ENCODE data around the gene NALCN. TPM values are rescaled to one million over a fixed set of nuclear protein-coding genes. Genes with fewer than 3 reads are reported as not detected.
"Not testable (repeated sequence)": the region's sequence is repeated elsewhere in the genome, so short reads cannot be mapped to it uniquely, and the experiment has no call there.

NALCN gene
- total RNA-seq, 1 donor from 2014 or later: 0.81 TPM

DNA sequence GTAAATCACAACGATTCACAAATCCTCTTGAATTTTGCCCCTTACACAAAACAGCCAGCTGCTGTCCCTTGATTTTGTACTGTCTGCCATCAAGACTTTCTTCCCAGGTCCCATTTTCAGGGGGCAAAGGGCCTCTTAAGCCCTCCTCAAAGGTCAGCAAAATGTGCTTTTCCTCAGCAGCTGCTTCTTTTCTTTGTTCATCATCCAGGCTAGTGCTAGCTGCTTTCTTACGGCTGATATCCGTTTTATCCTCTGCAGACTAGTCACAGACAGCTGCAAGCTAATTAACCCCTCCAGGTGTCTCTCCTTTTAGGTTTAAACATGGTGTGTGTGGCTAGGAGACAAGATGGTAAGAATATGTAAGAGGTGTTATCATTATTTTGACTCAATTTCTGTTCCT lies 90.9 kb downstream of the NALCN start:
- TF ChIP-seq, protein P1, sequence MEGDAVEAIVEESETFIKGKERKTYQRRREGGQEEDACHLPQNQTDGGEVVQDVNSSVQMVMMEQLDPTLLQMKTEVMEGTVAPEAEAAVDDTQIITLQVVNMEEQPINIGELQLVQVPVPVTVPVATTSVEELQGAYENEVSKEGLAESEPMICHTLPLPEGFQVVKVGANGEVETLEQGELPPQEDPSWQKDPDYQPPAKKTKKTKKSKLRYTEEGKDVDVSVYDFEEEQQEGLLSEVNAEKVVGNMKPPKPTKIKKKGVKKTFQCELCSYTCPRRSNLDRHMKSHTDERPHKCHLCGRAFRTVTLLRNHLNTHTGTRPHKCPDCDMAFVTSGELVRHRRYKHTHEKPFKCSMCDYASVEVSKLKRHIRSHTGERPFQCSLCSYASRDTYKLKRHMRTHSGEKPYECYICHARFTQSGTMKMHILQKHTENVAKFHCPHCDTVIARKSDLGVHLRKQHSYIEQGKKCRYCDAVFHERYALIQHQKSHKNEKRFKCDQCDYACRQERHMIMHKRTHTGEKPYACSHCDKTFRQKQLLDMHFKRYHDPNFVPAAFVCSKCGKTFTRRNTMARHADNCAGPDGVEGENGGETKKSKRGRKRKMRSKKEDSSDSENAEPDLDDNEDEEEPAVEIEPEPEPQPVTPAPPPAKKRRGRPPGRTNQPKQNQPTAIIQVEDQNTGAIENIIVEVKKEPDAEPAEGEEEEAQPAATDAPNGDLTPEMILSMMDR (IDR thresholded peaks at IDR 0.05; ENCODE audit: partially characterized antibody, unreplicated experiment): no peak
- Mint-ChIP-seq H3K27ac (ENCODE audit: unreplicated experiment) (peak overlapping the region; percentile 95), H3K27me3 (ENCODE audit: unreplicated experiment) (no peaks in the 10 kb centered on the region), H3K4me3 (ENCODE audit: unreplicated experiment) (no peak overlapping the region), H3K9me3 (ENCODE audit: unreplicated experiment) (no peaks in the 10 kb centered on the region), H3K4me1 (ENCODE audit: low read depth, unreplicated experiment) (peaks cover 13% of the 10 kb centered on the region), H3K36me3 (ENCODE audit: unreplicated experiment) (no peaks in the 10 kb centered on the region)
- no peak for DNase-seq

DNA sequence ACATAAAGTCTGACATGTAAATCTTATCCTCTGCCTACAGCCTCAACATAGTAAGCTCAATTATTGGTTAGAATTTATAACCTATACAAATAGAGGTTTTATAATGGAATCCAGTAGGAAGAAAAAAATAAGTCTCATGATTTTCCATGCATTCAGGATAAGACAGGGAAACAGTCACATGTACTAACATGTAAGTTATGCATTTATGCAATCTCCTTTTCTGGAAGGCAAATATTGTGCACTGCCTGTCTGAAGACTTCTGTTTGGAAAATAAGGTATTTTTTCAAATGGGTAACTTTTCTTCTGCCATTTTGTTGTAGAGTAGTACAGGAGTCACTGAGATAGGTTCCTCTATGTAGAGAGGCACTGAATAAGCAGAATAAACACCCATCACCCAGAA lies 92.7 kb downstream of the NALCN start:
- H3K4me1 Mint-ChIP-seq (ENCODE audit: low read depth, unreplicated experiment): peaks cover 13% of the 10 kb centered on the region
- DNase-seq: no peak
- no peaks in the 10 kb centered on the region for H3K27me3 Mint-ChIP-seq (ENCODE audit: unreplicated experiment)
- H3K27ac Mint-ChIP-seq (ENCODE audit: unreplicated experiment): no peak overlapping the region
- TF ChIP-seq, protein P1 (IDR thresholded peaks at IDR 0.05; ENCODE audit: partially characterized antibody, unreplicated experiment): no peak
- no peaks in the 10 kb centered on the region for H3K36me3 Mint-ChIP-seq (ENCODE audit: unreplicated experiment)
- H3K9me3 Mint-ChIP-seq (ENCODE audit: unreplicated experiment): no peaks in the 10 kb centered on the region
- no peak overlapping the region for H3K4me3 Mint-ChIP-seq (ENCODE audit: unreplicated experiment)

DNA sequence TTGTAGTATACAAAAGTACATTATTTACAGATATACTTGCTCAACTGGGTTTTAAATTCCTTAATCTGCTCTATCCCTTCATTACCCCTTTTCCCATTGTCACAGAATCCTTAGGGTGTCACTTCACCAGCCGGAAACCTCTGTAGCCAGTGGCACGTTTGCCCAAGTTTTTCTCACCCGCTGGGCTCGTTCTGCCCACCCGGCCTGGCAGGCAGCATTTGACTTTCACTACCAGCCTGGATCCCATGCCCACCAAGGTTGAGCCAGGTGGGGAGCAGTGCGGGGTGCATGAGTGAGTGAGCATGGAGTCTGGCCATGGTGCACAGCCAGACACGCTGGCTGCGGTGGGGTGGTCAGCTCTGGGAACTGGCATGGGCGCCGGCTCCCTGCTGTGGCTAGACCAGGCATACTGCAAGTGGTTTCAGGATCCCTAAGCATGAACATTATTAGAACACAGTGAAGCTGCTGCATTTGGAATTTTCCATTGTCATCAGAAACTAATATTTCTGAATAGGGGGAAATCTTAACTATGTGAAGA lies 98.3 kb downstream of the NALCN start:
- H3K9me3 Mint-ChIP-seq (ENCODE audit: unreplicated experiment): peaks cover 2% of the 10 kb centered on the region
- no peak overlapping the region for H3K4me3 Mint-ChIP-seq (ENCODE audit: unreplicated experiment)
- H3K36me3 Mint-ChIP-seq (ENCODE audit: unreplicated experiment): no peaks in the 10 kb centered on the region
- H3K27me3 Mint-ChIP-seq (ENCODE audit: unreplicated experiment): no peaks in the 10 kb centered on the region
- H3K27ac Mint-ChIP-seq (ENCODE audit: unreplicated experiment): no peak overlapping the region
- no peak for DNase-seq
- TF ChIP-seq, protein P1 (IDR thresholded peaks at IDR 0.05; ENCODE audit: partially characterized antibody, unreplicated experiment): no peak
- no peaks in the 10 kb centered on the region for H3K4me1 Mint-ChIP-seq (ENCODE audit: low read depth, unreplicated experiment)

DNA sequence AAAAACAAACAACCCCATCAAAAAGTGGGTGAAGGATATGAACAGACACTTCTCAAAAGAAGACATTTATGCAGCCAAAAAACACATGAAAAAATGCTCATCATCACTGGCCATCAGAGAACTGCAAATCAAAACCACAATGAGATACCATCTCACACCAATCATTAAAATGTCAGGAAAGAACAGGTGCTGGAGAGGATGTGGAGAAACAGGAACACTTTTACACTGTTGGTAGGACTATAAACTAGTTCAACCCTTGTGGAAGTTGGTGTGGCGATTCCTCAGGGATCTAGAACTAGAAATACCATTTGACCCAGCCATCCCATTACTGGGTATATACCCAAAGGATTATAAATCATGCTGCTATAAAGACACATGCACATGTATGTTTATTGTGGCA lies 102.8 kb downstream of the NALCN start:
- not testable (repeated sequence) for H3K36me3 Mint-ChIP-seq (ENCODE audit: unreplicated experiment); H3K27me3 Mint-ChIP-seq (ENCODE audit: unreplicated experiment); H3K4me3 Mint-ChIP-seq (ENCODE audit: unreplicated experiment); H3K27ac Mint-ChIP-seq (ENCODE audit: unreplicated experiment); H3K9me3 Mint-ChIP-seq (ENCODE audit: unreplicated experiment); H3K4me1 Mint-ChIP-seq (ENCODE audit: low read depth, unreplicated experiment); DNase-seq

DNA sequence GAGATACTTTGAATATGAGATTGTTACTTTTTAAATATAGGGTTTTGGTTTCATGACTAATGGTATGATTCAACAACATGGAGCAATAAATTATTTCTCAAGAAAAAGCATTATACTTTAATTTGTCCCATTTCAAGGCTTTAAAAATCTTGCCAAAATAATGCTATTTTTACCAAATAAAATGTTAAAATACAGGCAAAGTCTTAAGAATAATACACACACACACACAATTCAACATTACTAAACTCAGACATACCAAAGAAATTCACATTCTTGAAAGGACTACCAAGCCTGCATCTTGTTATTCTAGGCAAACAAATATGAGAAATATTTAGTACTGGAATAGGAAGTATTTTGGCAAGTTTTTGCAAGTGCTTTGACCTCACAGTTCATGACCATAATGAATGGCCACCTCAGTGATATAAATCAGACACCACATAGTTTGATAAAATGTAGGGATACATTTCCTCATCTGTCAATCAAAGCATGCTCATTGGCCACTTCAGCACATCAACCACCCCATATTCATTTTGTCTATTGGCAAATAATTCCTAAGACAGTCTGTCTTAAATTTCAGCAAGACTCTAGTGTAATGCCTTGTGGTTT lies 107.2 kb downstream of the NALCN start:
- Mint-ChIP-seq H3K27me3 (ENCODE audit: unreplicated experiment) (no peaks in the 10 kb centered on the region), H3K4me1 (ENCODE audit: low read depth, unreplicated experiment) (peaks cover 3% of the 10 kb centered on the region), H3K36me3 (ENCODE audit: unreplicated experiment) (no peaks in the 10 kb centered on the region), H3K9me3 (ENCODE audit: unreplicated experiment) (peaks cover 2% of the 10 kb centered on the region), H3K4me3 (ENCODE audit: unreplicated experiment) (no peak overlapping the region), H3K27ac (ENCODE audit: unreplicated experiment) (no peak overlapping the region)
- TF ChIP-seq, protein P1 (IDR thresholded peaks at IDR 0.05; ENCODE audit: partially characterized antibody, unreplicated experiment): no peak
- DNase-seq: no peak

All from glutamatergic neuron (in vitro differentiated cells).